Epithelial cell of proximal tubule (primary cell): Measurements from ENCODE around the gene KLK11. TPM values are rescaled to one million over a fixed set of nuclear protein-coding genes. Genes with fewer than 3 reads are reported as not detected.

Source experiments
- DNase-seq: peaks from one replicate; pipeline ENCODE4 v3.0.0-alpha.2; 2011; ENCODE audit warnings: low read depth
- H3K4me3 ChIP-seq: 2 replicates; pipeline ENCODE4 v1.5.1; 2011; ENCODE audit warnings: low read depth, mild to moderate bottlenecking, low read length
- CTCF ChIP-seq: conservative IDR thresholded peaks from 2 replicates; pipeline ENCODE4 v1.5.1; 2012; ENCODE audit warnings: low read depth, mild to moderate bottlenecking, low read length
- total RNA-seq: library from RNA; depleted of rRNA; stranded (reverse); fragments of >200 nt; gene quantifications from 2 replicates; pipeline ENCODE4 v1.2.3, GENCODE V29; 2015

KLK11 gene
- total RNA-seq, 1 donor from 2014 or later, result not detected

- no peak for DNase-seq
- no peak overlapping the region for H3K4me3 ChIP-seq
- no peak for TF ChIP-seq CTCF
Measured at GRCh38 chr19:51030631-51031030, 4.2 kb upstream of the KLK11 start.

GRCh38 chr19:51029718-51030117 is 3.3 kb upstream of the KLK11 start:
- no peak for DNase-seq
- no peak overlapping the region for H3K4me3 ChIP-seq
- no peak for TF ChIP-seq CTCF

- TF ChIP-seq CTCF, result no peak
- DNase-seq, result no peak
- no peak overlapping the region for H3K4me3 ChIP-seq
Measured at GRCh38 chr19:51027873-51028272, 1.5 kb upstream of the KLK11 start.

- no peak for DNase-seq
- H3K4me3 ChIP-seq, result no peak overlapping the region
- no peak for TF ChIP-seq CTCF
Measured at GRCh38 chr19:51027126-51027806, 850 bp upstream of the KLK11 start.

GRCh38 chr19:51025809-51026553 is 435 bp downstream of the KLK11 start:
- no peak overlapping the region for H3K4me3 ChIP-seq
- DNase-seq, result no peak

GRCh38 chr19:51025401-51025800 is 1.0 kb downstream of the KLK11 start:
- H3K4me3 ChIP-seq, result no peak overlapping the region
- no peak for TF ChIP-seq CTCF

More at GRCh38 chr19:51025809-51026553, 435 bp downstream of the KLK11 start:
- no peak for TF ChIP-seq CTCF

More at GRCh38 chr19:51025401-51025800, 1.0 kb downstream of the KLK11 start:
- DNase-seq, result no peak
